Lower leg skin (tissue), 4 donors: ENCODE measurements around the gene SYNE2. TPM values are rescaled to one million over a fixed set of nuclear protein-coding genes. Genes with fewer than 3 reads are reported as not detected.

Source experiments
- DNase-seq, 2 donors: peaks; one replicate each; pipeline ENCODE4 v3.0.0-alpha.2; 2019; ENCODE audit warnings: low spot score in 2 of 2
- H3K4me3 ChIP-seq: fragments of 200-600 bp; sonication (generic); 2 replicates; pipeline ENCODE4 v1.5.1; 2017; ENCODE audit warnings: mild to moderate bottlenecking, low read depth; ENCODE audit not compliant: poor library complexity, severe bottlenecking
- CTCF ChIP-seq, 3 donors: fragments of 450-650 bp; IDR thresholded peaks; one replicate each; pipeline ENCODE4 v1.5.1; 2016; ENCODE audit warnings: antibody characterized with exemption in 3 of 3, mild to moderate bottlenecking in 3 of 3, moderate library complexity in 2 of 3
- POLR2A ChIP-seq, 2 donors: fragments of 450-650 bp; IDR thresholded peaks; one replicate each; pipeline ENCODE4 v1.6.1; 2016 to 2017; ENCODE audit warnings: antibody characterized with exemption in 2 of 2, mild to moderate bottlenecking in 1 of 2, moderate library complexity in 1 of 2
- WGBS, 2 donors: methylation state at CpG; one replicate each; pipeline ENCODE4 v1.1.5; 2018; 5-methylcytosine and 5-hydroxymethylcytosine counted together
- intact Hi-C: fragments of 100-400 bp; cut with DNase I; formaldehyde crosslinking; loops from one replicate; pipeline ENCODE4 v1.15.0; 2023; ENCODE audit warnings: low total_unique reads
- total RNA-seq, 4 donors: library from RNA; depleted of rRNA; stranded (reverse); fragments of >200 nt; gene quantifications; one replicate each; pipeline ENCODE4 v1.1.0, GENCODE V29; 2016

Gene SYNE2
- total RNA-seq, 4 donors from 2014 or later: 200 to 479 (median 232) TPM

- no peak for TF ChIP-seq CTCF (IDR thresholded peaks at IDR 0.05)
- TF ChIP-seq POLR2A (IDR thresholded peaks at IDR 0.05): no peak
- WGBS, 2 donors: 96 to 97% methylated on average over 18 of the region's 18 CpGs
- intact Hi-C loops: no loop called here
- no peak overlapping the region for H3K4me3 ChIP-seq
- no peak for DNase-seq
Observed at GRCh38 chr14:64201921-64202545, 349.2 kb downstream of the SYNE2 start.

- no peak overlapping the region for H3K4me3 ChIP-seq
- TF ChIP-seq POLR2A (IDR thresholded peaks at IDR 0.05): no peak
- TF ChIP-seq CTCF (IDR thresholded peaks at IDR 0.05): no peak
- 89 to 96% methylated on average over 10 of the region's 10 CpGs for WGBS, 2 donors
- no peak for DNase-seq
- intact Hi-C loops: no loop called here
Observed at GRCh38 chr14:64202716-64203115, 349.9 kb downstream of the SYNE2 start.

GRCh38 chr14:64203366-64204006 is 350.7 kb downstream of the SYNE2 start:
- intact Hi-C loops: no loop called here
- H3K4me3 ChIP-seq: no peak overlapping the region
- no peak for DNase-seq
- 90 to 96% methylated on average over 4 of the region's 4 CpGs for WGBS, 2 donors
- TF ChIP-seq POLR2A (IDR thresholded peaks at IDR 0.05) (no peak), CTCF (IDR thresholded peaks at IDR 0.05) (no peak)

- WGBS, 2 donors: 96 to 99% methylated on average over 7 of the region's 7 CpGs
- DNase-seq: no peak
Observed at GRCh38 chr14:64208261-64208660, 355.5 kb downstream of the SYNE2 start.

GRCh38 chr14:64208981-64209380 is 356.2 kb downstream of the SYNE2 start:
- intact Hi-C loops: no loop called here
- WGBS, 2 donors: 87 to 92% methylated on average over 10 of the region's 10 CpGs
- no peak for TF ChIP-seq POLR2A (IDR thresholded peaks at IDR 0.05)
- TF ChIP-seq CTCF (IDR thresholded peaks at IDR 0.05): no peak
- DNase-seq: no peak
- no peak overlapping the region for H3K4me3 ChIP-seq

More at GRCh38 chr14:64208261-64208660, 355.5 kb downstream of the SYNE2 start:
- no peak overlapping the region for H3K4me3 ChIP-seq
- intact Hi-C loops: no loop called here
- TF ChIP-seq CTCF (IDR thresholded peaks at IDR 0.05) (no peak), POLR2A (IDR thresholded peaks at IDR 0.05) (no peak)
